Measurements from ENCODE around the gene DGKG.

The DGKG gene

GRCh38 chr3:186382217-186382885, 20.3 kb upstream of the DGKG start:
- no peaks in the 10 kb centered on the region for H3K36me3 ChIP-seq (ENCODE audit: control insufficient read depth, insufficient read depth, low read length)
- H3K9me3 ChIP-seq (ENCODE audit: control insufficient read depth, low read length) = no peaks in the 10 kb centered on the region
- H3K4me1 ChIP-seq (ENCODE audit: control insufficient read depth, insufficient read depth, low read length) = peaks cover 30% of the 10 kb centered on the region
- H3K27me3 ChIP-seq (ENCODE audit: control insufficient read depth, insufficient read depth, low read length) = no peaks in the 10 kb centered on the region
- no peak overlapping the region for H3K9ac ChIP-seq (ENCODE audit: low read length)
- H3K4me3 ChIP-seq (ENCODE audit: low read length) = peak overlapping the region; percentile 9

- H3K36me3 ChIP-seq (ENCODE audit: control insufficient read depth, insufficient read depth, low read length) = no peaks in the 10 kb centered on the region
- no peak overlapping the region for H3K9ac ChIP-seq (ENCODE audit: low read length)
- H3K9me3 ChIP-seq (ENCODE audit: control insufficient read depth, low read length) = no peaks in the 10 kb centered on the region
- peaks cover 30% of the 10 kb centered on the region for H3K4me1 ChIP-seq (ENCODE audit: control insufficient read depth, insufficient read depth, low read length)
- H3K27me3 ChIP-seq (ENCODE audit: control insufficient read depth, insufficient read depth, low read length) = no peaks in the 10 kb centered on the region
- H3K4me3 ChIP-seq (ENCODE audit: low read length) = no peak overlapping the region
Measured at GRCh38 chr3:186381424-186382216, 19.6 kb upstream of the DGKG start.

GRCh38 chr3:186380622-186381380, 18.8 kb upstream of the DGKG start:
- H3K4me1 ChIP-seq (ENCODE audit: control insufficient read depth, insufficient read depth, low read length) = peaks cover 30% of the 10 kb centered on the region
- H3K4me3 ChIP-seq (ENCODE audit: low read length) = no peak overlapping the region
- H3K36me3 ChIP-seq (ENCODE audit: control insufficient read depth, insufficient read depth, low read length) = no peaks in the 10 kb centered on the region
- no peak overlapping the region for H3K9ac ChIP-seq (ENCODE audit: low read length)
- no peaks in the 10 kb centered on the region for H3K27me3 ChIP-seq (ENCODE audit: control insufficient read depth, insufficient read depth, low read length)
- H3K9me3 ChIP-seq (ENCODE audit: control insufficient read depth, low read length) = no peaks in the 10 kb centered on the region

GRCh38 chr3:186375443-186375842, 13.4 kb upstream of the DGKG start:
- H3K4me1 ChIP-seq (ENCODE audit: control insufficient read depth, insufficient read depth, low read length) = peaks cover 3% of the 10 kb centered on the region
- no peaks in the 10 kb centered on the region for H3K9me3 ChIP-seq (ENCODE audit: control insufficient read depth, low read length)
- H3K4me3 ChIP-seq (ENCODE audit: low read length) = no peak overlapping the region
- no peaks in the 10 kb centered on the region for H3K27me3 ChIP-seq (ENCODE audit: control insufficient read depth, insufficient read depth, low read length)
- no peaks in the 10 kb centered on the region for H3K36me3 ChIP-seq (ENCODE audit: control insufficient read depth, insufficient read depth, low read length)
- H3K9ac ChIP-seq (ENCODE audit: low read length) = no peak overlapping the region

GRCh38 chr3:186374376-186374775, 12.3 kb upstream of the DGKG start:
- H3K36me3 ChIP-seq (ENCODE audit: control insufficient read depth, insufficient read depth, low read length) = no peaks in the 10 kb centered on the region
- no peak overlapping the region for H3K4me3 ChIP-seq (ENCODE audit: low read length)
- no peaks in the 10 kb centered on the region for H3K4me1 ChIP-seq (ENCODE audit: control insufficient read depth, insufficient read depth, low read length)
- no peak overlapping the region for H3K9ac ChIP-seq (ENCODE audit: low read length)
- no peaks in the 10 kb centered on the region for H3K9me3 ChIP-seq (ENCODE audit: control insufficient read depth, low read length)
- no peaks in the 10 kb centered on the region for H3K27me3 ChIP-seq (ENCODE audit: control insufficient read depth, insufficient read depth, low read length)

GRCh38 chr3:186369217-186369616, 7.2 kb upstream of the DGKG start:
- Histone ChIP-seq H3K4me3 (ENCODE audit: low read length) (no peak overlapping the region), H3K27me3 (ENCODE audit: control insufficient read depth, insufficient read depth, low read length) (peaks cover 12% of the 10 kb centered on the region)

GRCh38 chr3:186368717-186369116, 6.7 kb upstream of the DGKG start:
- Histone ChIP-seq H3K4me3 (ENCODE audit: low read length) (no peak overlapping the region), H3K9me3 (ENCODE audit: control insufficient read depth, low read length) (no peaks in the 10 kb centered on the region), H3K4me1 (ENCODE audit: control insufficient read depth, insufficient read depth, low read length) (no peaks in the 10 kb centered on the region), H3K9ac (ENCODE audit: low read length) (no peak overlapping the region), H3K36me3 (ENCODE audit: control insufficient read depth, insufficient read depth, low read length) (no peaks in the 10 kb centered on the region), H3K27me3 (ENCODE audit: control insufficient read depth, insufficient read depth, low read length) (peaks cover 17% of the 10 kb centered on the region)

More at GRCh38 chr3:186369217-186369616, 7.2 kb upstream of the DGKG start:
- H3K9ac ChIP-seq (ENCODE audit: low read length) = no peak overlapping the region
- H3K36me3 ChIP-seq (ENCODE audit: control insufficient read depth, insufficient read depth, low read length) = no peaks in the 10 kb centered on the region
- H3K4me1 ChIP-seq (ENCODE audit: control insufficient read depth, insufficient read depth, low read length) = no peaks in the 10 kb centered on the region
- no peaks in the 10 kb centered on the region for H3K9me3 ChIP-seq (ENCODE audit: control insufficient read depth, low read length)

GRCh38 chr3:186368176-186368575, 6.1 kb upstream of the DGKG start:
- H3K4me1 ChIP-seq (ENCODE audit: control insufficient read depth, insufficient read depth, low read length) = no peaks in the 10 kb centered on the region
- H3K9ac ChIP-seq (ENCODE audit: low read length) = no peak overlapping the region
- no peaks in the 10 kb centered on the region for H3K36me3 ChIP-seq (ENCODE audit: control insufficient read depth, insufficient read depth, low read length)
- no peak overlapping the region for H3K4me3 ChIP-seq (ENCODE audit: low read length)
- no peaks in the 10 kb centered on the region for H3K9me3 ChIP-seq (ENCODE audit: control insufficient read depth, low read length)
- H3K27me3 ChIP-seq (ENCODE audit: control insufficient read depth, insufficient read depth, low read length) = peaks cover 23% of the 10 kb centered on the region

GRCh38 chr3:186367631-186368030, 5.6 kb upstream of the DGKG start:
- H3K36me3 ChIP-seq (ENCODE audit: control insufficient read depth, insufficient read depth, low read length) = no peaks in the 10 kb centered on the region
- peaks cover 28% of the 10 kb centered on the region for H3K27me3 ChIP-seq (ENCODE audit: control insufficient read depth, insufficient read depth, low read length)
- no peaks in the 10 kb centered on the region for H3K9me3 ChIP-seq (ENCODE audit: control insufficient read depth, low read length)
- no peak overlapping the region for H3K9ac ChIP-seq (ENCODE audit: low read length)
- H3K4me1 ChIP-seq (ENCODE audit: control insufficient read depth, insufficient read depth, low read length) = no peaks in the 10 kb centered on the region
- H3K4me3 ChIP-seq (ENCODE audit: low read length) = no peak overlapping the region

GRCh38 chr3:186366206-186366605, 4.2 kb upstream of the DGKG start:
- Histone ChIP-seq H3K36me3 (ENCODE audit: control insufficient read depth, insufficient read depth, low read length) (no peaks in the 10 kb centered on the region), H3K9ac (ENCODE audit: low read length) (no peak overlapping the region), H3K9me3 (ENCODE audit: control insufficient read depth, low read length) (no peaks in the 10 kb centered on the region), H3K27me3 (ENCODE audit: control insufficient read depth, insufficient read depth, low read length) (peaks cover 42% of the 10 kb centered on the region), H3K4me1 (ENCODE audit: control insufficient read depth, insufficient read depth, low read length) (peaks cover 9% of the 10 kb centered on the region), H3K4me3 (ENCODE audit: low read length) (no peak overlapping the region)

GRCh38 chr3:186365202-186365974, 3.4 kb upstream of the DGKG start:
- Histone ChIP-seq H3K4me1 (ENCODE audit: control insufficient read depth, insufficient read depth, low read length) (peaks cover 12% of the 10 kb centered on the region), H3K27me3 (ENCODE audit: control insufficient read depth, insufficient read depth, low read length) (peaks cover 50% of the 10 kb centered on the region), H3K4me3 (ENCODE audit: low read length) (no peak overlapping the region), H3K9ac (ENCODE audit: low read length) (no peak overlapping the region), H3K36me3 (ENCODE audit: control insufficient read depth, insufficient read depth, low read length) (no peaks in the 10 kb centered on the region), H3K9me3 (ENCODE audit: control insufficient read depth, low read length) (no peaks in the 10 kb centered on the region)
